ENCODE measurements around the gene PIP5KL1.

The PIP5KL1 gene

GRCh38 chr9:127916720-127917581 is 13.6 kb downstream of the PIP5KL1 start, which contains the start of gene ST6GALNAC4:
TSS of gene ST6GALNAC4 (minus strand) at chr9:127917041. CDS start at chr9:127916419, 622 bp downstream.
- DNase-seq (ENCODE audit: low spot score): peak; percentile 82
- FAIRE-seq: no peak

GRCh38 chr9:127915801-127916719 is 14.5 kb downstream of the PIP5KL1 start:
- FAIRE-seq (no peak), DNase-seq (ENCODE audit: low spot score) (no peak)

- DNase-seq (ENCODE audit: low spot score) (no peak), FAIRE-seq (no peak)
Observed at GRCh38 chr9:127915325-127915752, 15.2 kb downstream of the PIP5KL1 start.

- DNase-seq (ENCODE audit: low spot score): no peak
- FAIRE-seq: no peak
Observed at GRCh38 chr9:127913682-127914081, 16.9 kb downstream of the PIP5KL1 start.

DNA sequence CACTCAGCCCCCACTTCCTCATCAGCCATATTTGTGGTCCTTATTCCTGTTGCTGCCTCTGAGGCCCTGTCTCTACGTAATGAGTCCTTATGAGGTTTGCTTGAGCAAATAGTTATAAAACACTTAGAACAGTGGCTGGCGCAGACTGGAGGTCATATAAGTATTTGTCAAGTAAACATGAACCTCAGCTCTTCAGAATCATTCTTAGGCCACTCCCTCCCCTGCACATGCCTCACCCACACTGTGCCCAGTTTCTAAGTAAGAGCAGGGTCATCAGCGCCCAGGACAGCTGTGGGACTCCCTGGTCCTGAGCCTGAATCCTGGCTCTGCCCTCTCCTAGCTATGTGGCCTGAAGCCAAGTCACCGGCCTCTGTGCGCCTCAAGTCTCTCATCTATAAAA is 17.7 kb downstream of the PIP5KL1 start:
- FAIRE-seq (no peak), DNase-seq (ENCODE audit: low spot score) (no peak)

GRCh38 chr9:127912296-127912695 is 18.3 kb downstream of the PIP5KL1 start:
- DNase-seq (ENCODE audit: low spot score) (no peak), FAIRE-seq (no peak)

DNA sequence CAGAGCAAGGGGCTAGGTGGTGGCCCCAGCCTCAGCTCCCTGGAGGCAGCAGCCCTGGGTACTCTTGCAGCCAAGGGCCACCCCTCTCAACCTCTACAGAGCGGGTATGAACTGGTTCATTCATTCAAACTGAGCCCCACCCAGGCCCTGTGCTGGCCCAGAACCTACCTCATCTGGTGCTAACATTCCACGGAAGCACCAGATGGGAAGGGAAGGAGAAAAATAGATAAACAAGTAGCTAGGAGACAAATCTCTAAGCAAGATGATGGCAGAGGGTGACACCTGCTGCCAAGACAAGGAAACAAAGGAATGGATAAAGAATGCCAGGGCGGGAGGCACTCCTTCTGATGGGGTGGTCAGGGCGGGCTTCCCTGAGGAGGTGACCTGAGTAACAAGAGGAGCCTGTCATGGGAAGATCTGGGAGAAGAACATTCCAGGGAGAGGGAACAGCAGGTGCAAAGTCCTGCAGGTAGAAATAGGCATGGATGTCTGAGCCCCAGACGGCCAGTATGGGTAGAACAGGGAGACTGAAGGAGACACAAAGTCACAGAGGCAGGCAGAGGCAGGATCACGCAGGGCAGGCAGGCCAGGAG is 19.9 kb downstream of the PIP5KL1 start:
- FAIRE-seq: no peak
- no peak for DNase-seq (ENCODE audit: low spot score)

DNA sequence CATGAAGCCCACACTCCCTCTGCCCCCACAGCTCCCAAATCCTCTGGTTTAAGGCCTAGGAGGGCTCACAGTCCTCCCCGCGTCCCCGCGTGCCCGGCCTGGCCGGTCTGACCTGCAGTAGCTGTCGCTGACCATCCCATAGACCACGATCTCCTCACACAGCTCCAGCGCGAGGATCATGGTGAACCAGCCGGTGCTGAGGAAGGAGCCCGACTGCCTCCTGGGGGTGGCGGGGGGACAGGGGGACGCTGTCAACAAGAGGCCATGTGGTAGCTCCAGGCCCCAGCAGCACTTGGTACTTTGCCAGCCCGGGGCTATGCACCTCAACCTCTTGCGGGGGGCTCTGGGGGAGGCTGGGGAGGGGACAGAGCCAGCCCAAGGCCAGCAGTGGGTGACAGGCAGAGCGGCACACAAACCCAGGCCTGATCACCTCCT is 20.7 kb downstream of the PIP5KL1 start:
- no peak for FAIRE-seq
- no peak for DNase-seq (ENCODE audit: low spot score)

- FAIRE-seq (no peak), DNase-seq (ENCODE audit: low spot score) (no peak)
Observed at GRCh38 chr9:127908660-127908926, 22.0 kb downstream of the PIP5KL1 start.

- FAIRE-seq (no peak), DNase-seq (ENCODE audit: low spot score) (no peak)
Observed at GRCh38 chr9:127907867-127908659, 22.5 kb downstream of the PIP5KL1 start.

- DNase-seq (ENCODE audit: low spot score): no peak
- FAIRE-seq: no peak
Observed at GRCh38 chr9:127905788-127906191, 24.8 kb downstream of the PIP5KL1 start.

- FAIRE-seq: no peak
- DNase-seq (ENCODE audit: low spot score): no peak
Observed at GRCh38 chr9:127905004-127905728, 25.4 kb downstream of the PIP5KL1 start.

- DNase-seq (ENCODE audit: low spot score) (no peak), FAIRE-seq (no peak)
Observed at GRCh38 chr9:127904561-127905003, 26.0 kb downstream of the PIP5KL1 start.

DNA sequence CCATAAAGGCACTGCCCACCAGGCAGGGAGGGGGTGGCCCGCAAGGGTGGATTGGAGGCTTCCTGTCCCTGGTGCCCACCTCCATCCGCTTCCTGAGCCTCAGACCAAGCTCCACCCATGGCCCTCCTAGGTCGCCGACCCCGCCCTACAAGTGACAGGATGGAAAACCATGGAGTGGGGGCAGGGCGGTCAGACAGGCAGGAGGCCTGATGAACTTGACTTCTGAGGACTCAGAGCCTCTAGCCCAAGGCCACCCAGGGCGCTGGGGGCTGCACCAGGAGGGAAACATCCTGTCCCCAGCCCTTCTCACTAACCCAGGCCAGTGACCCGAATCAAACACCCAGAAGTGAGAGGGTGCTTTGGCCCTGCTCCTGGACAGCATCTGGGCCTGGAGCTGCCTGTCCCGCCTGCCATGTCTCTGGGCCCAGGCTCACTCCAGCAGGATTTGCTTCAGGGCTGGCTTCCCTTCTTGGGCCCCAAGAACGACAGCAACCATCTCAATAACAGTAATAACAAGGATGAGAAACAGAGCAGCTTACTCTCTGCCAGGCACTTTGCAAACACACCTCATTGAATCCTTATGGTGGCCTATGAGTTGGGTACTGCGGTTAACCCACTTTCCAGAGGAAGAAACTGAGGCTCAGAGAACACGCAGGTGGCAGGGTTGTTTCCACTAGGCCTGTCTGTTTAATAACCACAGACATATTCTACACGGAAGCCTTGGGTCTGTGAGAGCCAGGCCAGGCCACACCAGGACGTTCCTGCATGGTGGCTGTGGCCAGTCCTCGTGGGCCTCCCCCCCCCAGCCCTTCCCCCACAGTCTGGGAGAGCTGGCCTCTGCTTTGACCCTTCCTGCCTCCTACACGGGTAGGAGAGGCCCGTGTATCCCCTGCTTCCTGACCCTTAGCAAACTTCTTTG is 26.8 kb downstream of the PIP5KL1 start:
- DNase-seq (ENCODE audit: low spot score) (peak; percentile 22), FAIRE-seq (no peak)

DNA sequence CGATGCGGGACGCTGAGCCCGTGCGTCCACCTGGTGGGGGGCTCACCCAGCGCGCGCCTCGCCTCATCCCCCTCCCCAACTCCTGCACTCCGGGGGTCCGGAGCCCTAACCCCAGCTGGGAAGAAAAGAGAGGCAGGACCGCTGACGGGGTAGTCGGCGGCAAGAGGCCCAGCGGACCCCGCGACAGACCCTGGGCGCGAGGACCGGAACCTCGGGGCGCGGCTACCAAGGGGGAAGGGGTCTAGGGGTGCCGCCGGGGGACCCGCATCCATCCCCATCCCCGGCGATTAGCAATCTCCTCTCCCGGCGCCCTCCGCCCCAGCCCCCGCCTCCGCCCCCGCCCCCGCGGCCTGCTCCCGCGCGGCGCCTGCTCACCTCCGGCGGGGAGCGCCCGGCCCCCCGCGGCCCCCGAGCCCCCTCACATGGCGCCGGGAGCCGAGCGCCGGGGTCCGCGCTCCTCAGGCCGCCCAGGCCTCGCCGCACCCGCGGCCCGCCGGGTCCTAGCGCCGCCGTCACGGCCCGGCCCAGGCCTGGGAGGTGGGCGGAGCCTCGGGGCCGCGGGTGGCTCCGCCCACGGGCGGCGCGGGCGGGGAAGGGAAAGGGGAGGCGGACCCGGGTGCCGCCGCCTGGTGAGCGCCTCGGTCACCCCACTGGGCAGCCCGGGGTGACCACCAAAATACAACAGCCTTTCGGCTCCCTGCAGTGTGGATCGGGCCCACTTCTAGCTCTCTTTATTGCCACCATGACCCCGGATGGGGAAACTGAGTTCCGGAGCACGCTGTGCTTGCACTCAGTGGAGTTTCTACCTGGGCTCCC is 31.2 kb downstream of the PIP5KL1 start, which contains the start of gene ST6GALNAC6:
TSS of gene ST6GALNAC6 (minus strand) at position 476 of the 816 bp plus-strand sequence. CDS start 1,622 bp downstream, outside the sequence.
- no peak for FAIRE-seq
- peak; percentile 14 for DNase-seq (ENCODE audit: low spot score)

GRCh38 chr9:127898433-127899127 is 32.0 kb downstream of the PIP5KL1 start:
- peak; percentile 26 for DNase-seq (ENCODE audit: low spot score)
- no peak for FAIRE-seq

- no peak for FAIRE-seq
- DNase-seq (ENCODE audit: low spot score): no peak
Observed at GRCh38 chr9:127897193-127897692, 33.3 kb downstream of the PIP5KL1 start.
